Measurements from ENCODE around the gene BTG1. TPM values are rescaled to one million over a fixed set of nuclear protein-coding genes. Genes with fewer than 3 reads are reported as not detected.

The BTG1 gene
- total and polyA plus RNA-seq, 8 donors = 87.9 to 308 (median 262) TPM

- peak; percentile 94 for ATAC-seq
- no peak for TF ChIP-seq CTCF (IDR thresholded peaks at IDR 0.05)
- intact Hi-C loops (cut with DNase I) = no loop called here
Observed at GRCh38 chr12:92121826-92122225, 23.8 kb downstream of the BTG1 start.

GRCh38 chr12:92118826-92119536 is 26.7 kb downstream of the BTG1 start:
- Histone ChIP-seq H3K27me3 (no peaks in the 10 kb centered on the region), H3K36me3 (no peaks in the 10 kb centered on the region), H3K27ac (no peak overlapping the region), H3K4me1 (peaks cover 0 to 12% of the 10 kb centered on the region in 2 donors), H3K9me3 (peaks cover 0 to 17% of the 10 kb centered on the region in 2 donors), H3K4me3 (no peak overlapping the region)
- DNase-seq = no peak
- TF ChIP-seq CTCF (IDR thresholded peaks at IDR 0.05) = no peak
- no peak for ATAC-seq
- intact Hi-C loops (cut with DNase I) = no loop called here

More at GRCh38 chr12:92121826-92122225, 23.8 kb downstream of the BTG1 start:
- Histone ChIP-seq H3K4me1 (peaks cover 0 to 34% of the 10 kb centered on the region in 2 donors), H3K27me3 (no peaks in the 10 kb centered on the region), H3K36me3 (no peaks in the 10 kb centered on the region), H3K9me3 (peaks cover 0 to 17% of the 10 kb centered on the region in 2 donors), H3K27ac (peak overlapping the region; percentile 5 to 33), H3K4me3 (no peak overlapping the region)
- DNase-seq = no peak

DNA sequence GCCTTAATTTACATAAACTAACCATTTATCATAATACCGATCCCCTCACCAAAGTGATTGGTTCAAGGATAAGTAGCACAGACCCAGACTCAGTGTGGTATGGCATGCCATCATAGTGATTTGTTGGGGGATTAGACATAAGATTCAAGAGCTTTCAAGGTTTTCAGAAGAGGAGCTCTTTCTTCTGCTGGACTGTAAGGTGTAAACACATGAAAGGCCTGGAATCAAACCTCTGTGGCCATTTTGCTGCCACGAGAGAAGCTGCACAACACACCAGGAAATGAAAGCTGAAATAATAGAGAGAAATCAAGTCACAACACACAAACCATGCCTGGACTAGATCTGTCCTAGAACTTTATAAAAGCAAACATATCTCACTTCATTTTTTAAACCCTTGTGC is 30.8 kb downstream of the BTG1 start:
- ATAC-seq (no peak), DNase-seq (no peak)
- no peak for TF ChIP-seq CTCF (IDR thresholded peaks at IDR 0.05)
- Histone ChIP-seq H3K4me1 (no peaks in the 10 kb centered on the region), H3K27ac (no peak overlapping the region), H3K4me3 (no peak overlapping the region), H3K27me3 (no peaks in the 10 kb centered on the region), H3K36me3 (no peaks in the 10 kb centered on the region), H3K9me3 (peaks cover 0 to 8% of the 10 kb centered on the region in 2 donors)
- intact Hi-C loops (cut with DNase I) = no loop called here

GRCh38 chr12:92111256-92111655 is 34.4 kb downstream of the BTG1 start:
- intact Hi-C loops (cut with DNase I) = no loop called here
- H3K4me3 ChIP-seq = no peak overlapping the region

More at GRCh38 chr12:92111256-92111655, 34.4 kb downstream of the BTG1 start:
- no peak for TF ChIP-seq CTCF (IDR thresholded peaks at IDR 0.05)
- H3K9me3 ChIP-seq = no peaks in the 10 kb centered on the region
- H3K27ac ChIP-seq = no peak overlapping the region
- no peaks in the 10 kb centered on the region for H3K27me3 ChIP-seq
- no peak for ATAC-seq
- no peaks in the 10 kb centered on the region for H3K36me3 ChIP-seq
- DNase-seq = no peak
- peaks cover 0 to 29% of the 10 kb centered on the region in 2 donors for H3K4me1 ChIP-seq

Data from left lung (tissue), 10 donors.